GM21360 (cell line): ENCODE results near the gene FUT8.

Source experiments
- ATAC-seq: cut with Tn5 transposase; IDR thresholded peaks from one replicate; pipeline ENCODE4 v1.9.1; 2021; ENCODE audit warnings: mild to moderate bottlenecking, moderate library complexity; ENCODE audit not compliant: unreplicated experiment

The FUT8 gene

DNA sequence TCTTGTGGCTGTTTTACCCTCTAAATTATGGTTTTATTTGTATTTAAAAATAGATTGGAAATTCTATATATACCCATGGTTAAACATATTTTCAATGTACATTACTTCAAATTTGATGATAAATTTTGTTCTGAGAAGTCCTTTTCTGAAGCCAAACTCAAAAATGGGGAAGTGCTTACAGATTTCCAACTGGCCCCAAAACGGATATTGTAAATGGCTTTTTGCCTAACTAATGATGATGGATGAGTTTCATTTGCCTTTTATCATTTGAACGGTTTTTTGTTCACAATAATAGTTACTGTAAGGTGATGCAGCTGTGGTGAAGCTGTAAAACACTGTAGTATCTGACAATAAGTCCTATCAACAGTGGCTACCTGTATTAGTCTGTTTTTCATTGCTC is 136.9 kb downstream of the FUT8 start:
- ATAC-seq = no peak

DNA sequence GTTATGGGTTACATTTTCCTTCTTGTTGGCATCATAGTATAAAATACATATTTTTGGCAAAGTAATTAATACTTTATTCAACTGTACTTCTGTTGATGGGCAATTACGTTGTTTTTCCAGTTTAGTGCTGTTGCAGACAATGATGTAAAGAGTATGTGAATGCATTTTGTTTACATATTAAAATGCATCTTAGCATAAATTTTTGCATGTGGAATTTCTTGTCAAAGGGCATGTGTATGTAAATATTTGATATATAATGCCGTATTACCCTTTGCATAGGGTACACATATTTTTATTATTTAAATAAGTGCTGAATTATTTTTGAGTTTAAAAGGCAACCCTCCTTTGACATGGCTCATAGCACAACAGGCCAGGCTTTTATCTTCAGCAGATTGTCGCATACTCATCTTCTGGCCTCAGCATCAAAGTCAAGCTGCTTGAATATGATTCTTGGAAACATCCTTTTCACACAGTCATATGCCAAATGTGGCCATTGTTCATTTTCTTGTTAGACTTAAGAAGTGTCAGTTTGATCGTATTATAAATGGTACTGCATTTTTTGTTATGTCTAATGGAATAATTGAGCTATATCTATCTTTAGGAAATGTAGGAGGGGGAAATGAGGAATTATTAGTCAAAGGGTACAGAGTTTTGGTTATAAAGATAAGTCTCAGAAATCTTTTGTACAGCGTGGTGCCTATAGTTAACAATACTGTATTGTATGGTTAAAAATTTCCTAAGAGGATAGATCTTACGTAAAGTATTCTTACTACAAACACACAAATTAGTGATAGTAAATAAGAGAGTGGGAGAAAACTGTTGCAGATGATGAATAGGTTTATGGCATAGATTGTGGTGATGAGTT is 138.5 kb downstream of the FUT8 start:
- ATAC-seq = no peak

DNA sequence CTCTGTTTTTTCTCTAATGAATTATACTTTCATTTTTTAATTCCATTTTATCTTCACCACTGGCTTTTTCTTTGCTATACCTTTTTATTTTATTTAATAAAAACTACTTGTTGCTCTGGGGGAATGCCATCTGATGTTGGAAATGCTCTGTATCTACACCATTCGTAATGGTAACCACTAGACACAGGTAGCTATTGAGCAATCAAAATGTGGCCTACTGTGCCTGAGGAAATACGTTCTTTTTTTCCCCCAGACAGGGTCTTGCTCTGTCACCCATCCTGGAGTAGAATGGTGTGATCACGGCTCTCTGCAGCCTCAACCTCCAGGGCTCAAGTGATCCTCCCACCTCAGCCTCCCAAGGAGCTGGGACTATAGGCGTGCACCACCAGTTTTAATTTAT is 140.2 kb downstream of the FUT8 start:
- ATAC-seq = no peak

DNA sequence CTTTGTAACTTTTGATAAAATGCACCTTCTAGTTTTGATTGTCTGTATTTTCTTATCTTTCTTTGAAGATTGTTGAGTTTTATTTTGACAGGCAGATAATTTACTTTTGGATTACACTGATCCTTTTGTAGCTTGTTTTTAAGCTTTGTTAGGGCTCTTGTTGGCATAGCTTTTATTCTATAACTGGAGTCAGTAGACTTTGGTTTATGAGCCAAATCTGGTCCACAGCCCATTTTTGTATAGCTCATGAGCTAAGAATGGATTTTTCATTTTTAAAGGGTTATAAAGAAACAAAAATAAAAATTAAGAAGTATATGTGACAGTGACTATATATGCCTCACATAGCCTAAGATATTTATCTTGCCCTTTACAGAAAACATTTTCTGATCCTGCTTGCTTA is 142.3 kb downstream of the FUT8 start:
- no peak for ATAC-seq

DNA sequence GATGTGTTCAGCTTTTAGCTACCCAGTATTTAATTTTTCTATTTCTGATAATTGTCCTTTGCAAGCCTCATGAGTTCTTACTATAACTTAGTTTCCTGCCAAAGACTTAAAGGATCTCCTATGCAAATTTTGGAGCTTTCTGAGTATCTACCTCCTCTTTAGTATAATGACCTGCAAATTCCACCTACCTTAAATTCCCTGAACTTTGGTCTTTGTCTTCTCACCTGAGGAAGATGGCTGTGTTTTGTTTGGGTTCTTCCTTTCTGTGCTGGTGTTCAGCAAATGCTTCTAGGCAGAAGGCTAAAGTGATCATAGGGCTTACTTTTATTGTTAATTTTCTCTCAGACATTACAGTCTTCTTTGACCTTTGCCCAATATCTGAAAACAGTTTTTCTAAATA is 142.8 kb downstream of the FUT8 start:
- ATAC-seq = no peak

DNA sequence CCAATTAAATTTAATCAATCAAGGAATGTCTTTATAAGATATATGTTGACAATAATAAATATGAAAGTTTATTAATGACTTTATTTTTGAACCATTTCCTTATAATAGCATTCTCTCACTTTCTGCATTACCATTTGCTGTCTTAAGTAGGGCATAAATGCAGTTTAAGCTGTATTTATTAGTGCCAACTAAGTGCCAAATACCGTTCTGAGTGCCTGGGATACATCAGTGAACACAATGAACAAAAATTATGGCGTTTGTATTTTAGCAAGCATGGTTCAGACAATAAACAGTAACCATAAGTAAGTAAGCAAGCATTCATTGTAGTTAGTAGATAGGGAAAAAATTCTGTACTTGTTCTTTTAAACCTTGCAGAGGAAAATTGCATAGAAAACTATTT is 145.8 kb downstream of the FUT8 start:
- ATAC-seq = no peak

DNA sequence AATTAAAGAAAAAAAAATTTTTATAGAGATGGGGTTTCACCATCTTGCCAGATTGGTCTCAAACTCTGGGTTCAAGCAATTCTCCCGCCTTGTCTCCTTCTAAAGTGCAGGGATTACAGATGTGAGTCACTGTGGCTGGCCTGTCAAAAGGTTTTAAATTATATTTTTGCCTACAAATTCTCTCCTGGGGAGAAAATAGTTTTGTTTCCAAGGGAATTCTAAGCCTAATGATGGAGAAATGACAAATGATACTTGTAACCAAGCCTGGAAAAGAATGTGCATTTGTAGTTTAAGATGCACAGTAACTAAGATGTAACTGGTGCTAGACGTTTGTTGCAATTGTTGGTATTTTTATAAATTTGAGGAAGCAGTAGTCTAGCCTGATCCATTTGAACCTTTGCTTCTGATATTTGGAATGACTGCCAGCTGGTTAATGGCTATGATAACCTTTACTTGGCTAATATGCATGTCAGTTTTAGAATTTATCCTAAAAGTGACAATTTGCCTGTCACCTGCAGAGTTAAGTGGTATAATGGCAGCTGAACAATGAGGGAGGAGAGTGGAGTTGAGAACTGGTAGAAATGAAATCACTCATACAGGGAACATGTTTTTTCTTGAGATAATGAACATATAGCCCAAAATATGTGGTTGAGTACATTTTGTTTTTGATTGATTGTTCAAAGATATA is 148.0 kb downstream of the FUT8 start:
- ATAC-seq = no peak

DNA sequence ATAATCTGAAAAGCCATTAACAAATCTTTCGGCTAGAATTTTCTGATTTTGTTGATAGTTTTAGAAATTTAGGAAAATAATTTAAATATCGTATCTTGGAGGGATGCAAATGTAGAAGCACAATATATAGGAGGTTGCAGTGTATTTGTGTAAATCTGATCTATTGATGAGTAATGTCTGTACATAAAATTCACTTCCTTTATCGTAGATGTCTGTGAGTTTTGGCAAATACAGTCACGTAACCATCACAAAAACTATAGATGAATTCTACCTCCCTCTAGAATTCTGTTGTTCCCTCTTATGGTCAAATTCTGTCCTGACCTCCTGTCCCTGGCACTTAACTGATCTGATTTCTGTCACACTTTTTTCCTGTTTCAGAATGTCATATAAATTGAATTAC is 151.8 kb downstream of the FUT8 start:
- no peak for ATAC-seq

DNA sequence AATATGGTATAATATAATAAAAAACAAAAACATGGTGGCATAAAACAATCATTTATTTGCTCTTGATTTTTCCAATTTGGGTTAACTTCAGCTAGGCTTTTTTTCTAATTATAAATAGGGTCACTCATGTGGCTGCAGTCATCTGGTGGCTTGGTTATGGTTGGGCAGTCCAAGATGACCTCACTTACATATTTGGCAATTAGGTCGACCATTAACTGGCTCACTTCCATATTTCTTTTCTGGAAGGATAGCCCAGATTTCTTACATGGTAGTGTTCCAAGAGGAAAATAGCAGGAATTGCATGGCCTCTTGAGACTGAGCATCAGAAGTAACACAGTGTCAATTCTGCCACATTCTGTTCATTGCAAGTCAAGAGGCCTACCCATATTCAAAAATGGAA is 153.4 kb downstream of the FUT8 start:
- no peak for ATAC-seq

DNA sequence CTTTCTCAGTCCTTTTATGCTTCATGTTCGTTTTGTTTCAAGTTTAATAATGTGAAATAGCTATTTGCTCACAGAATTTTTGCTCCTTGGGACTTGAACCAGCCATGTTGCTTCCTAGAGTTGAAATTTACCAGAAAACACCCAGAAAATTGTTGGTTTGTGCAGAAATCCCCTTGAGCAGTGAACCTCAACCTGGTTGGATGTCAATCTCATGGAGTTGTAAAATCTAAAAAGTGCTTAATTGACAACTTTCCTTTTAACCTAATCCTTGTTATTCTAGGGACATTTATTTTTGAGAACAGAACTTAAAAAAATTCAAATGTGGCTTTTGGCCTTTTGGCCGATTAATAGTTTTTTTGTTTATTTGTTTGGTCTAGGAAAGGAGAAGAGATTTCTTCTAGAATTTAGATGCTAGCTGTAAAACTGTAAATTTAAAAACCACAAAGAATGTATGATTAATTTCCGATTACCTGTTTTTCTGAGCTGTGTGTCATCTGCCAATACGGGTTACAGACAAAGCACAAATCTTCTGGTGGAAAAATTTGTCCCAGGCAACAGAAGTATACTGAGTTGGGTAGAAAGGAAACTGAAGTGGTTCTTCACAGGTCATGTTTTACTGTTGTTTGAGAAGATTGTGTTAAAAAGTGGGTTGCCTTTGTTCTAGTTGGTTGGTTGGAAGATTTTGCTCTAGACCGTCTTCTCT is 154.4 kb downstream of the FUT8 start:
- ATAC-seq = no peak

DNA sequence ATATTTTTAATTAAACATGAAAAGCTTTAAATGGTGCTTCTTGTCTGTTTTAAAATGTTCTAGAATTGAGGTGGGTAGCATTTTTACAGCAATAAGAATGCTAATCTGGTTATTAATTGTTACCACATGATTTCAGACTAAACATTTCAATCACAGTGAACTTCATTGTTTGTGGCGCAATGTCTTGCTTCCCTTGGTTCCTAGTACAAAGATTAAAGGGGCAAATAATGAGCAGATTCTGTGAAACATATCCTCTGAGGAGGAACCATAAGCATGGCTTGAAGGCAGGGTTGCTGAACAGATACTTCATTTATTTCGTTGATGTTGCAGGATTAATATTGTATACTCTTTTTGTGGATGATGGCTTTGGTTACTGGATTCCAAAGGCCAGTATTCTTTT is 162.1 kb downstream of the FUT8 start:
- ATAC-seq = no peak

DNA sequence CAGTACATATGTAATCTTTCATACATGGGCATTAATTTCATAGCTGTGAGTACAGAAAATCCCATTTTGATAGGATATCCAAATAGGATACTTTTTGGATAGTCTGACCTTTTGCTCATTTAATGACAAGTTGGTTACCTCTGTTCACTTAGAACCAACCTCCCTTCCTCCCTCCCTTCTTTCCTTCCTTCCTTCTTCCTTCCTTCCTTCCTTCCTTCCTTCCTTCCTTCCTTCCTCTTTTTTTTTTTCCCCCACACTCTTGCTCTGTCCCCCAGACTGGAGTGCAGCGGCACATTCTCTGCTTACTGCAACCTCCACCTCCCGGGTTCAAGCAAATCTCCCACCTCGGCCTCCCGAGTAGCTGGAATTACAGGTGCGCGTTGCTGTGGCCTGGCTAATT is 162.9 kb downstream of the FUT8 start:
- ATAC-seq = no peak

DNA sequence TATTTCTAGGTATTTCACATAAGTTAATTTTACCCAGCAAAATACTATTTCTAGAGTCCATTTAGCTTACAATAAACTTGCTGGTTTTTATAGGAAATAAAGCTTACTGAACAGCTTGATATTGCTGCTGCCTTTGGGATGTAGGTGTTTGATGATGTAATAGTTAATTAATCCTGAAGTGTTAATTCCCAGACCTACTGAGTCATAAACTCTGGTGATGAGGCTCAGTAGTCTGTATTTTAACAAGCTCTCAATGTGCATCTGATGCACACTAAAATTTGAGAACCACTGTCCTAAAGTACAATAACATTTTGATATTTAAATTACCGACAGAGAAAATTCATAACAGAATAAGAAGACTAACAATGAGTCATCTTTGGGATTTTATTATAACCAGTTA is 168.4 kb downstream of the FUT8 start:
- no peak for ATAC-seq

DNA sequence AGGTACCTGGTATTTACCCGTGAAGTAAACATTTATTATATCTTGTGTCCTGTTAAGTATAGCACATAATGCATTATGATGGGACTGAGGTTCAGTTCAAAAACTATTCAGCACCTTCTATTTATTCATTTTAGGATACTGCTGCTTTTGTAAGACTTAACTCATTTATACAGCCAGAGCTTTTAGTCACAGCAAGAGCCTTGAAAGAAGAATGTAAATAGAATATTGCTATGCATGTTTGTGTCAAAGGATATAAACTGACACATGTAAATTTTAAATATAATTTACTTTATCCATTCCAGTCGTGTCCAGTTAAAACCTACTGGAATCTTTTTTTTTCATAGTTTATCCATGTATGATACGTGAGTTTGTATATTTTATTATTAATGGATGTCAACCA is 168.8 kb downstream of the FUT8 start:
- no peak for ATAC-seq

DNA sequence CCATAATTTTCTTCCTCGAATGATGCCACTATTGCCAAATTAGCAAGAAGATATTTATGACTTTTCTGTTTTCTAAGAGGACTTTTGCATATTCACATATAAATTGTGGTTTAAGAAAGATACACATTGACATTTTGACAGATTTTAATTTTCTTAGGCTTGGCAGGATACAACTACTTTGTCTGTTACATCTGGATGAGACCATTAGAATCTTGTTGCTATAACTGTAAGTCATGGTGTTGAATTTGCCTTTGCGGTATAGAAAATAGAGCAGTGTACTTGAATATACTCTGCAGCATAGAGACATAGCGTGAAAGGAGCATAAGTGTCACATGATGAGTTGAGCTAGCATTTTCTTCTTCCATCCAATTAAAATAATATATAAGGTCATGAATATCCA is 169.3 kb downstream of the FUT8 start:
- ATAC-seq = no peak

DNA sequence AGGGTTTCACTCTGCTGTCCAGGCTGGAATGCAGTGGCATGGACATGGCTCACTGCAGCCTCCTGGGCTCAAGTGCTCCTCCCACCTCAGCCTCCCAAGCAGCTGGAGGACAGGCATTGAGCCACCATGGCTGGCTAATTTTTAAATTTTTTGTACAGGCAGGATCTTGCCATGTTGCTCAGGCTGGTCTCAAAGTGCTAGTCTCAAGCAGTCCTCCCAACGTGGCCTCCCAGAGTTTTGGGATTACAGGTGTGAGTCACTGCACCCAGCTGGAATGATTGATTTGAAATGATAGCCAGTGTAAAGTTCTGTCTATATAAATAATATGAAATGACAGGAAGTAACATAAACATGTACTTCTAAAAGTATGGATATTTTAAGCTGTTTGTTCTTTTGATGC is 172.7 kb downstream of the FUT8 start:
- ATAC-seq = no peak

DNA sequence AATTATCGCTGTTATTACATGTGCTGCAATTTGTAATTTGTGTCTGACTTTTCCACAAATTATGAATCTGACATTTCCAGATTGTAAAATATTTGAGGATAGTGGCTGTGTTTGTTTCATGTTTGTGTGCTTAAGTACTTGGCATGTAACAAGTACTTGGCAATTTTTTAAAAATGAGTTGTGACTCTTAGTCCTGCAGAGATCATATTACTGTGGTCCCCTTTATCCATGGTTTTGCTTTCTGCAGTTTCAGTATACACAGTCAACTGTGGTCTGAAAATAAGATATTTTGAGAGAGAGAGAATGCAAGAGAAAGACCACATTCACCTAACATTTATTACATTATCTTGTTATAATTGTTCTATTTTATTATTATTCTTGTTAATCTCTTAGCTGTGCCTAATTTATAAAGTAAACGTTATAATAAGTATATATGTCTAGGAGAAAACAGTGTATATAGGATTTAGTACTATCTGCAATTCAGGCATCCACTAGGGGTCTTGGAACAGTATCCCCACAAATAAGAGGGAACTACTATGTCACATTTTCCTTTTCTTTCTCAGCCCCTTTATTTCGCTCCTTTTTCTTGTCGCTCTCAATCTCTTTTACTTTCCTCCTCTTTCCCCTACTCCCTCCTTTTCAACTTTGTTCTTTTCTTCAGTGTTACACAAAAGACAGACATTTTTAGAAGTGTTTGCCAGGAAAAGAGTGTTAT is 176.1 kb downstream of the FUT8 start:
- ATAC-seq = no peak

DNA sequence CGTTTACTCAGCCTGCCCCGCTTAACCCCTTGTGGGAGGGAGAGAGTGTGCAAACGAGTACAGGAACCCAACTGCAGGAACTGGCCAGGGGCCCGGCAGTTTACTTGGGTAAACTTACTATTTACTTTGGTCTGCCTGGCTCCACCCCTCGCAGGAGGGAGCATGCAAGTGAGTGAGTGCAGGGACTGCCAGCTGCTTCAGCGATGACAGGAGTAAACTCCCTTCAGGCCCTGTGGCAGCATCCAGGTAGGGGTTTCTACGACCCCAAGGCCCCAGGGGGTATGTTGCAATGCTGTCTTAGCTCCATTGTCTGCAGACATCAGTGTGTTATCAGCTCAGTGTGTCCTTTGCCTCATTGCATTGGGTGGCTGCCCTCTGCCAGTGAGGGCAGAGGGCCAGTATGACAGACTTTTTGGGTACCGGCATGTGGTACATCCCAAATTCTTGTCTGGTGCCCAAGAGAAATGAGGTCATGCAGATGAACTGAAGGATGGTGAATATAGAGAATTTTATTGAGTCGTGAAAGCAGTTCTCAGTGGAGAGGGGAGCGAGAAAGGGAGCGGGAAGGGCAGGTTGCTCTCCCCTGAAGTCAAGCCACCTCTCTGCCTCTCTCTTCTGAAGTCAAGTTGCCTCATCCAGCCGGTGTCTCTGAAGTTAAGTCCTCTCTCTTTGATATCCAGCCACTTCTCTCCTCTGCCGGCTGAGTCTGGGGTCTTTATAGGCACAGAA is 181.8 kb downstream of the FUT8 start:
- ATAC-seq = no peak

DNA sequence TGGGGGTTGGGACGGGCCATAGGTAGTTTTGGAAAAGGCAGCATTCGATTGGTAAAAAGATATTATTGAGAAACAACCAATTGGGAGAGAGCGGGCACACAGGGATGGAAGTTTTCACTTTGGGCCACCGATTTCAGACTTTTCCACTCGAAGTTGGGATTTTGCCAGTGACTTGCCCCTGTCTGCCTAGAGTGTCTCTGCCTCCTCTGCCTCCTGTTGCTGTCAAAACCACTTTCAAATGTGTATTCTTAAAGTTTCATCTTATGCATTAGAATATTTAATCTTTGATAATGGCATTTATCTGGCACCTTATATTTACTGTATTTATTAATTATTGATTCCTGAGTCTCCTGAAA is 182.3 kb downstream of the FUT8 start:
- no peak for ATAC-seq

DNA sequence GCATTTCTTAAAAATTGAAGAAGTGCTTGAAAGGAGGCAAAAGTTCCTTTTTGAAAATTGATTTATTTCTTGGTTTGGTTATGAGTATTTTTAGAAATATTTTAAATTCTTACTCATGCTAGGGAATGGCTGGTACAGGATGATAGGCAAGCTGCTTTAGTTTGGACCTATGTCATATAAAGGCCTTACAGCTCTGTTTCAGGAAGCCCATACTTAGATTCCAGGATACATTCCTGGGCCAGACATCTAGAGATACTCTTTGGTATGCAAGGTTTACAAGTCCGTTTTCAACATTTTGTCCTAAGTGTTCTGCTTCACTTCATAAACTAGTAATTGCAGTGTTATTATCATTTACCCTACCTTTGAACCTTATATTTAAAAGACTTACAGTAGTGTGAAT is 186.8 kb downstream of the FUT8 start:
- ATAC-seq = no peak

DNA sequence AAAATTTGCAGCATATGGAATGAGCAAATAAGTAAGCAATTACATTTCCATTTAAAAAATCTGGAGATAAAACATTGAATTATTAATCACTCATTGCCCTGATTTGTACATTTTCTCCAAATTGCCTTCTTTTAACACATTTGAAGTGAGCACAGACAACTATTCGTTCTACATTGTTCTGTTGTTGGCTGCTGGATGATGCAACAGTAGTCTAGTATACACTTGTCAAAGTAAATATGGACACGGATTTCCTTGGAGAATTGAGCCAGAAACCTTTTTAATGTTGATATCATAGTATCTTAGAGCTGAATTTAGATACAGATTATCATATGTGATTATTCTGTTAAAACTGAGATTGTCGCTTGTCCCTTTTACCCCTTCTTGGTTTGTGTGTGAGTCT is 188.2 kb downstream of the FUT8 start:
- no peak for ATAC-seq
